ENCODE measurements around the gene PRDM1.

The PRDM1 gene

GRCh38 chr6:106048336-106048735, 37.8 kb upstream of the PRDM1 start:
- Histone ChIP-seq H3K4me1 (ENCODE audit: control insufficient read depth, insufficient read depth, low read length) (peaks cover 3% of the 10 kb centered on the region; the same call in 1 of the 2 replicates), H3K4me3 (ENCODE audit: low read depth, low read length) (no peak overlapping the region), H3K9me3 (ENCODE audit: control insufficient read depth, insufficient read depth, low read depth, low read length) (no peaks in the 10 kb centered on the region), H3K27ac (ENCODE audit: extremely low read depth, low read depth, low read length) (no peak overlapping the region), H3K36me3 (ENCODE audit: control insufficient read depth in 2 of 2, insufficient read depth in 1 of 2, low read length in 2 of 2) (no peaks in the 10 kb centered on the region)
- TF ChIP-seq MYNN (tag by site-specific recombination; IDR thresholded peaks at IDR 0.05; ENCODE audit: borderline replicate concordance): no peak
- no peak for TF ChIP-seq ZNF394 (tag by site-specific recombination; IDR thresholded peaks at IDR 0.05; ENCODE audit: borderline replicate concordance)
- no peak for TF ChIP-seq ZNF175 (tag by site-specific recombination; IDR thresholded peaks at IDR 0.05)
- no peak for TF ChIP-seq ZNF146 (tag by site-specific recombination; IDR thresholded peaks at IDR 0.05)
- TF ChIP-seq ZNF398 (tag by site-specific recombination; IDR thresholded peaks at IDR 0.05): no peak
- no peak for TF ChIP-seq ZNF658 (tag by site-specific recombination; IDR thresholded peaks at IDR 0.05)
- TF ChIP-seq ZXDB (tag by site-specific recombination; IDR thresholded peaks at IDR 0.05): no peak
- no peak for TF ChIP-seq ZFP41 (tag by site-specific recombination; IDR thresholded peaks at IDR 0.05; ENCODE audit: borderline replicate concordance)
- TF ChIP-seq ZNF830 (tag by site-specific recombination; IDR thresholded peaks at IDR 0.05; ENCODE audit: low read depth): no peak
- TF ChIP-seq ZNF623 (tag by site-specific recombination; IDR thresholded peaks at IDR 0.05): no peak
- TF ChIP-seq ZNF626 (tag by site-specific recombination; IDR thresholded peaks at IDR 0.05): no peak
- TF ChIP-seq ZFHX2 (tag by site-specific recombination; conservative IDR thresholded peaks at IDR 0.05): no peak
- no peak for TF ChIP-seq ZNF362 (tag by site-specific recombination; IDR thresholded peaks at IDR 0.05)
- CTCF ChIA-PET: interaction anchor here (1.2 kb wide), 1 partner anchor 175 kb away, joined by 4 read pairs; no protein-coding TSS in a partner anchor
- POLR2A ChIA-PET: no interaction called here

GRCh38 chr6:106050538-106050937, 35.6 kb upstream of the PRDM1 start:
- ChIA-PET CTCF (no interaction called here), POLR2A (no interaction called here)
- Histone ChIP-seq H3K36me3 (ENCODE audit: control insufficient read depth in 2 of 2, insufficient read depth in 1 of 2, low read length in 2 of 2) (no peaks in the 10 kb centered on the region), H3K4me1 (ENCODE audit: control insufficient read depth, insufficient read depth, low read length) (peaks cover 3% of the 10 kb centered on the region; the same call in 1 of the 2 replicates), H3K4me3 (ENCODE audit: low read depth, low read length) (no peak overlapping the region), H3K9me3 (ENCODE audit: control insufficient read depth, insufficient read depth, low read depth, low read length) (no peaks in the 10 kb centered on the region), H3K27ac (ENCODE audit: extremely low read depth, low read depth, low read length) (no peak overlapping the region)
- no peak for TF ChIP-seq ZNF248 (tag by site-specific recombination; IDR thresholded peaks at IDR 0.05)
- TF ChIP-seq KLF1 (tag by site-specific recombination; IDR thresholded peaks at IDR 0.05): no peak
- no peak for TF ChIP-seq ZNF274 (IDR thresholded peaks at IDR 0.05; ENCODE audit: low read length)
- no peak for TF ChIP-seq ZNF274 (tag by site-specific recombination; IDR thresholded peaks at IDR 0.05; ENCODE audit: borderline replicate concordance)
- TF ChIP-seq ZNF501 (tag by site-specific recombination; IDR thresholded peaks at IDR 0.05): no peak
- no peak for TF ChIP-seq SP7 (tag by site-specific recombination; IDR thresholded peaks at IDR 0.05)
- TF ChIP-seq ZNF292 (tag by site-specific recombination; IDR thresholded peaks at IDR 0.05; ENCODE audit: borderline replicate concordance, low read depth): no peak
- no peak for TF ChIP-seq OVOL3 (tag by site-specific recombination; IDR thresholded peaks at IDR 0.05)
- no peak for TF ChIP-seq ZNF660 (tag by site-specific recombination; IDR thresholded peaks at IDR 0.05)
- TF ChIP-seq CTCF (tag by site-specific recombination; IDR thresholded peaks at IDR 0.05): no peak
- TF ChIP-seq ZNF561 (tag by site-specific recombination; IDR thresholded peaks at IDR 0.05; ENCODE audit: borderline replicate concordance): no peak
- TF ChIP-seq ZBTB11 (tag by site-specific recombination; conservative IDR thresholded peaks at IDR 0.05; ENCODE audit: low read depth): no peak
- no peak for TF ChIP-seq ZNF416 (tag by site-specific recombination; IDR thresholded peaks at IDR 0.05)
- TF ChIP-seq ZNF624 (tag by site-specific recombination; IDR thresholded peaks at IDR 0.05): no peak
- no peak for TF ChIP-seq WT1 (tag by site-specific recombination; IDR thresholded peaks at IDR 0.05)
